IMR-90 (cell line): Measurements from ENCODE around the gene ZNF692. TPM values are rescaled to one million over a fixed set of nuclear protein-coding genes. Genes with fewer than 3 reads are reported as not detected.
"Not testable (repeated sequence)": the region's sequence is repeated elsewhere in the genome, so short reads cannot be mapped to it uniquely, and the experiment has no call there.

Source experiments
- ATAC-seq: fragments of 200-7000 bp; cut with Tn5 transposase; 2 replicates; pipeline ENCODE4 v1.9.1; 2020; ENCODE audit warnings: low read depth, mild to moderate bottlenecking, moderate library complexity
- BruUV-seq: library from RNA; stranded (reverse); fragments of 400-500 nt; replicated peaks from 2 replicates; lab custom pipeline; 2021; lab: Mats Ljungman, UMichigan
- CTCF ChIA-PET: fragments of 300-600 bp; formaldehyde crosslinking; extraction: SDS; loops from one replicate; lab custom pipeline; 2021; ENCODE audit warnings: antibody characterized with exemption; lab: Yijun Ruan, JAX
- POLR2A ChIA-PET: fragments of 300-600 bp; sonication (Branson Sonifier 250); formaldehyde crosslinking; loops from one replicate; lab custom pipeline; 2022; ENCODE audit warnings: antibody characterized with exemption; ENCODE audit not compliant: unreplicated experiment; lab: Charles Lee
- DNase-seq: peaks from one replicate; pipeline ENCODE4 v3.0.0; 2013
- H2AFZ ChIP-seq: replicated peaks from 2 replicates; pipeline ENCODE3; 2013; ENCODE audit warnings: low read length, mild to moderate bottlenecking; ENCODE audit not compliant: poor library complexity
- H2AK5ac ChIP-seq: 2 replicates; pipeline ENCODE4 v1.6.1; 2013; ENCODE audit warnings: low read depth, low read length, inconsistent platforms
- H2AK9ac ChIP-seq: replicated peaks from 2 replicates; pipeline ENCODE3; 2013; ENCODE audit warnings: mild to moderate bottlenecking, low read depth, low read length, moderate library complexity; ENCODE audit not compliant: poor library complexity
- H2BK120ac ChIP-seq: 2 replicates; pipeline ENCODE4 v1.6.1; 2013; ENCODE audit warnings: low read depth, low read length, inconsistent platforms
- H2BK15ac ChIP-seq: 3 replicates; pipeline ENCODE4 v1.6.1; 2013; ENCODE audit warnings: low read depth, low read length, inconsistent platforms
- H2BK20ac ChIP-seq: 2 replicates; pipeline ENCODE4 v1.6.1; 2013; ENCODE audit warnings: low read depth, mild to moderate bottlenecking, inconsistent platforms, low read length, moderate library complexity
- H2BK5ac ChIP-seq: 2 replicates; pipeline ENCODE4 v1.6.1; 2013; ENCODE audit warnings: mild to moderate bottlenecking, low read depth, low read length, inconsistent platforms; ENCODE audit not compliant: poor library complexity, severe bottlenecking
- H3K14ac ChIP-seq: replicated peaks from 2 replicates; pipeline ENCODE4 v1.6.1; 2013; ENCODE audit warnings: low read depth, low read length, inconsistent platforms
- H3K18ac ChIP-seq: 2 replicates; pipeline ENCODE4 v1.6.1; 2013; ENCODE audit warnings: low read depth, low read length, control low read depth
- H3K23ac ChIP-seq: 2 replicates; pipeline ENCODE4 v1.6.1; 2013; ENCODE audit warnings: low read depth, low read length, inconsistent platforms
- H3K27ac ChIP-seq: 2 replicates; pipeline ENCODE4 v1.5.1; 2013; ENCODE audit warnings: mild to moderate bottlenecking, control low read depth, low read length; ENCODE audit not compliant: insufficient read depth
- H3K27me3 ChIP-seq: 2 replicates; pipeline ENCODE4 v1.6.1; 2013; ENCODE audit warnings: low read length; ENCODE audit not compliant: control insufficient read depth, insufficient read depth
- H3K36me3 ChIP-seq: 2 replicates; pipeline ENCODE4 v1.6.1; 2013; ENCODE audit warnings: low read length, mixed read lengths; ENCODE audit not compliant: control insufficient read depth, insufficient read depth
- H3K4ac ChIP-seq: 2 replicates; pipeline ENCODE4 v1.6.1; 2013; ENCODE audit warnings: low read depth, low read length, inconsistent platforms
- H3K4me1 ChIP-seq: 2 replicates; pipeline ENCODE4 v1.6.1; 2013; ENCODE audit warnings: low read length, mixed read lengths; ENCODE audit not compliant: control insufficient read depth, insufficient read depth
- H3K4me2 ChIP-seq: 2 replicates; pipeline ENCODE4 v1.6.1; 2013; ENCODE audit warnings: low read depth, mild to moderate bottlenecking, control low read depth, low read length, moderate library complexity
- H3K4me3 ChIP-seq: 2 replicates; pipeline ENCODE4 v1.5.1; 2013; ENCODE audit warnings: low read depth, mild to moderate bottlenecking, control low read depth, low read length, moderate library complexity; ENCODE audit not compliant: insufficient read depth
- H3K56ac ChIP-seq: 2 replicates; pipeline ENCODE4 v1.6.1; 2013; ENCODE audit warnings: low read length, inconsistent platforms; ENCODE audit not compliant: insufficient read depth; ENCODE audit errors: extremely low read depth
- H3K79me1 ChIP-seq, 2 experiments: 2 replicates each; pipeline ENCODE4 v1.6.1; 2013; ENCODE audit warnings: low read length in 2 of 2, inconsistent platforms in 1 of 2, low read depth in 1 of 2
- H3K9ac ChIP-seq: 2 replicates; pipeline ENCODE4 v1.6.1; 2013; ENCODE audit warnings: low read depth, low read length, control low read depth
- H3K9me1 ChIP-seq: 2 replicates; pipeline ENCODE4 v1.6.1; 2013; ENCODE audit warnings: low read length, inconsistent platforms; ENCODE audit not compliant: insufficient read depth
- H3K9me3 ChIP-seq: 2 replicates; pipeline ENCODE4 v1.6.1; 2013; ENCODE audit warnings: low read length; ENCODE audit not compliant: control insufficient read depth, insufficient read depth
- H4K20me1 ChIP-seq: 2 replicates; pipeline ENCODE4 v1.6.1; 2013; ENCODE audit warnings: low read length, inconsistent platforms; ENCODE audit not compliant: insufficient read depth
- H4K5ac ChIP-seq: 2 replicates; pipeline ENCODE4 v1.6.1; 2013; ENCODE audit warnings: mild to moderate bottlenecking, low read depth, low read length, control low read depth
- H4K8ac ChIP-seq, 2 experiments: 2 replicates each; pipeline ENCODE4 v1.6.1; 2013; ENCODE audit warnings: low read depth in 2 of 2, low read length in 2 of 2, control low read depth in 1 of 2, inconsistent platforms in 1 of 2
- H4K91ac ChIP-seq: 2 replicates; pipeline ENCODE4 v1.6.1; 2013; ENCODE audit warnings: low read depth, low read length, inconsistent platforms; ENCODE audit not compliant: insufficient read depth
- WGBS, 2 experiments: methylation state at CpG; one replicate each; pipeline versions ENCODE4 v1.1.5 to v1.1.7; 2013; ENCODE audit warnings: missing lambda C conversion rate in 2 of 2; ENCODE audit not compliant: insufficient read length in 1 of 2; ENCODE audit errors: extremely low coverage in 2 of 2; 5-methylcytosine and 5-hydroxymethylcytosine counted together
- dilution Hi-C: fragments of 300-500 bp; cut with HindIII; formaldehyde crosslinking; loops from one replicate; pipeline ENCODE4 v1.14.3; 2018; ENCODE audit warnings: low sequenced_read_pairs; ENCODE audit not compliant: unreplicated experiment
- in situ Hi-C: fragments of 300-500 bp; cut with MboI; formaldehyde crosslinking; loops from 3 replicates; pipeline ENCODE4 v1.14.3; 2019; ENCODE audit warnings: low sequenced_read_pairs, inconsistent platforms, mixed read lengths
- intact Hi-C: fragments of 100-400 bp; cut with micrococcal nuclease; formaldehyde crosslinking; loops from 2 replicates; pipeline ENCODE4 v1.10.0; 2022
- polyA plus RNA-seq, 3 experiments: library from polyadenylated mRNA; depleted of rRNA; stranded (reverse); fragments of >200 nt; gene quantifications; 2 replicates each; pipeline ENCODE4 v1.2.3, GENCODE V29; 2012; ENCODE audit warnings: low replicate concordance in 1 of 3
- total RNA-seq: library from RNA; depleted of rRNA; stranded (reverse); fragments of >200 nt; gene quantifications from 2 replicates; pipeline ENCODE4 v1.2.3, GENCODE V29; 2012

The ZNF692 gene
- total and polyA plus RNA-seq, 2 of the 4 experiments (the other 2 are of a cell fraction) = 7.3 to 50.4 TPM

DNA sequence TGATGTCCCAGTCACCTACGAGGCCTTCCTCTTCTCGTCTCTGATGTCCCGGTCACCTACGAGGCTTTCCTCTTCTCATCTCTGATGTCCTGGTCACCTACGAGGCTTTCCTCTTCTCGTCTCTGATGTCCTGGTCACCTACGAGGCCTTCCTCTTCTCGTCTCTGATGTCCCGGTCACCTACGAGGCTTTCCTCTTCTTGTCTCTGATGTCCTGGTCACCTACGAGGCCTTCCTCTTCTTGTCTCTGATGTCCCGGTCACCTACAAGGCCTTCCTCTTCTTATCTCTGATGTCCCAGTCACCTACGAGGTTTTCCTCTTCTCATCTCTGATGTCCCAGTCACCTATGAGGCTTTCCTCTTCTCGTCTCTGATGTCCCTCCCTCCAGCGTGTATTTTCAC lies 55.4 kb downstream of the ZNF692 start:
- H3K36me3 ChIP-seq, H2BK5ac ChIP-seq, H3K18ac ChIP-seq, CTCF ChIA-PET, H3K4me1 ChIP-seq, POLR2A ChIA-PET, dilution Hi-C loops, H3K4me2 ChIP-seq, H2BK20ac ChIP-seq, H2AFZ ChIP-seq, H3K9me1 ChIP-seq, H2AK5ac ChIP-seq, H4K20me1 ChIP-seq, H3K4ac ChIP-seq, H3K4me3 ChIP-seq, H3K56ac ChIP-seq, H3K9me3 ChIP-seq, BruUV-seq, H2BK120ac ChIP-seq, in situ Hi-C loops, H3K9ac ChIP-seq, ATAC-seq, intact Hi-C loops, H4K5ac ChIP-seq, H2AK9ac ChIP-seq, H4K8ac ChIP-seq, DNase-seq, H3K14ac ChIP-seq, H3K27ac ChIP-seq, H3K27me3 ChIP-seq, H3K23ac ChIP-seq, H2BK15ac ChIP-seq, H4K91ac ChIP-seq, H3K79me1 ChIP-seq: not testable (repeated sequence)
- 74% methylated on average over 9 of the region's 15 CpGs; no CpG with 5 or more reads in 1 of the 2 experiments for WGBS, 2 experiments
